Measurements from ENCODE around the gene AMZ1.

The AMZ1 gene

DNA sequence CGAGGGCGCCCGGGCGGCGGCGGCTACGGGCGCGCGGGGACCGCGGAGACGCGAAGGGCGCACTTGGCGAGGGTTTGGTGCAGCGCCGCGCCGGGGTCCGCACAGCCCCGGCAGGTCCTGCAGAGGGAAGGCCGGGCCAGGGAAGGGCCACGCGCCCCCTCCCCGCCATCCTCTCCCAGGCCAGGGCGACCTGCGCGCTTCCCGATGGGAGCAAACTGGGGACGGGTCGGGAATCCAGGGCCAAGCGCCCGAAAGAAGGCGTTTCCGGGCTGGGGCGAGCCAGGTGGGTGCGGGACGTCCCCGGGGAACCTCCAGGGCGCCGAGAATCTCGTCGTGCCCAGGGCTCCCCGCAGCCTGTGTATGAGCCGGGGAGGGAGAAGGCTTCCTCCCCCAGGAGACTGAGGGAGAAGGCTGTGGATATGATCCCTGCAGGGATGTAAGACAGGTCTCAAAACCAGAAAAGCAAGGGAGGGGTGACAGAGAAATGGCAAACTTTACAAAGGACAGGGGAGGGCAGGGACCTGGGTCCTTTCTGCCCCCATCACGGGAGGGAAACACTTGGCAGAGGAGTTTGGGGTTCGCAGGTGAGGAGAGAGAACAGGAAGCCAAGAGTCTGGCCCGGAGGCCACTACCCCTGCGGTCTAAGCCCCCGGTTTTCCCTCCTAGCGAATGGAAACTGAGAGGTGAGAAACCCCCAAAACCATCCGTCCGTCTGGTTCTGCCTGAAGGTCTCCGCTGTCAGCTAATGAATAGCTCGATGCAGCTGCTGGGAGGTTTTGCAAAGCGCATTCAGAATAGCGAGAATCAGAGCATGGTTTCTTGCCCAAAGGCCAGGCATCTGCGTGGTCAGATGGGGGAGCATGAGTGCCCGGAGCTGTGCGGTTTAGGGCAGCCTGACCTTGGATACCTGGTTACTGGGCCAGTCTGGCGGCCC lies 674 bp downstream of the AMZ1 start:
- H2AFZ ChIP-seq (ENCODE audit: low read depth, low read length): no peak overlapping the region
- H3K4me1 ChIP-seq (ENCODE audit: insufficient read depth, low read length): no peaks in the 10 kb centered on the region
- H3K27ac ChIP-seq (ENCODE audit: low read length): no peak overlapping the region
- H3K4me3 ChIP-seq (ENCODE audit: low read depth in 1 of 2, low read length in 2 of 2): no peak overlapping the region
- no peaks in the 10 kb centered on the region for H3K9me3 ChIP-seq (ENCODE audit: insufficient read depth, low read length, severe bottlenecking)
- TF ChIP-seq, protein P1, sequence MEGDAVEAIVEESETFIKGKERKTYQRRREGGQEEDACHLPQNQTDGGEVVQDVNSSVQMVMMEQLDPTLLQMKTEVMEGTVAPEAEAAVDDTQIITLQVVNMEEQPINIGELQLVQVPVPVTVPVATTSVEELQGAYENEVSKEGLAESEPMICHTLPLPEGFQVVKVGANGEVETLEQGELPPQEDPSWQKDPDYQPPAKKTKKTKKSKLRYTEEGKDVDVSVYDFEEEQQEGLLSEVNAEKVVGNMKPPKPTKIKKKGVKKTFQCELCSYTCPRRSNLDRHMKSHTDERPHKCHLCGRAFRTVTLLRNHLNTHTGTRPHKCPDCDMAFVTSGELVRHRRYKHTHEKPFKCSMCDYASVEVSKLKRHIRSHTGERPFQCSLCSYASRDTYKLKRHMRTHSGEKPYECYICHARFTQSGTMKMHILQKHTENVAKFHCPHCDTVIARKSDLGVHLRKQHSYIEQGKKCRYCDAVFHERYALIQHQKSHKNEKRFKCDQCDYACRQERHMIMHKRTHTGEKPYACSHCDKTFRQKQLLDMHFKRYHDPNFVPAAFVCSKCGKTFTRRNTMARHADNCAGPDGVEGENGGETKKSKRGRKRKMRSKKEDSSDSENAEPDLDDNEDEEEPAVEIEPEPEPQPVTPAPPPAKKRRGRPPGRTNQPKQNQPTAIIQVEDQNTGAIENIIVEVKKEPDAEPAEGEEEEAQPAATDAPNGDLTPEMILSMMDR (IDR thresholded peaks at IDR 0.05; ENCODE audit: borderline replicate concordance, extremely low read depth, low read length, poor library complexity, severe bottlenecking): no peak
- TF ChIP-seq EZH2 (IDR thresholded peaks at IDR 0.05; ENCODE audit: borderline replicate concordance, low read depth, low read length, severe bottlenecking): no peak
- H3K36me3 ChIP-seq (ENCODE audit: insufficient read depth, low read length): no peaks in the 10 kb centered on the region
- no peak overlapping the region for H3K9ac ChIP-seq (ENCODE audit: low read depth, low read length)
- DNase-seq (no peak), ATAC-seq (ENCODE audit: insufficient read depth, low read depth) (no peak)
- no peaks in the 10 kb centered on the region for H4K20me1 ChIP-seq (ENCODE audit: insufficient read depth, low read length)
- H3K79me2 ChIP-seq (ENCODE audit: insufficient read depth, low read length): no peaks in the 10 kb centered on the region
- H3K4me2 ChIP-seq (ENCODE audit: insufficient read depth, low read length): no peak overlapping the region
- no peaks in the 10 kb centered on the region for H3K27me3 ChIP-seq (ENCODE audit: insufficient read depth, low read length, poor library complexity)

DNA sequence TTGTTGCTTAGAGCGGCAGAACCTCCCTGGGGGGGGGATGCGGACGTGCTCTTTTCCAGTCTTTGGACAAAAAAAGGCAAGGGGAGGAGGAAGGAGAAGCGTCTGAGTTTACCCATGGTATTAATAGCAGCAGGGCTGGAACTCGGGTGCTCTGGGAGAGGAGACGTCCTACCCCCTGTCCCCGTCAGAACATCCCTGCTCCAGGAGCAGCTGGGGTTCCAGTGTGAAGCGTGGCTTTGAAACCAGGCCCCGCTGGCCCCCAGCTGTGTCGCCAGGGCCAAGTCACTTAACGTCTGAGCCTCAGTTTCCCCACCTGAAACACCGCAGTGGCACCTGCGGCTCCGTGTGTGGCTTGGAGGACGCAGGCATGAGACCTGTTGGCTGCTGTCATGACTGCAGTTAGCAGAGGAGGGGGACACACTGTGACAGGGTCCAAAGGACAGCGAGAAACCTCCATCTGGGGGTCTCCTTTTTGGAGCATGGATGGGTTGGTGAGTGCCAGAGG lies 1.4 kb downstream of the AMZ1 start:
- no peaks in the 10 kb centered on the region for H3K4me1 ChIP-seq (ENCODE audit: insufficient read depth, low read length)
- ATAC-seq (ENCODE audit: insufficient read depth, low read depth) (no peak), DNase-seq (no peak)
- TF ChIP-seq, protein P1 (IDR thresholded peaks at IDR 0.05; ENCODE audit: borderline replicate concordance, extremely low read depth, low read length, poor library complexity, severe bottlenecking): no peak
- no peak for TF ChIP-seq EZH2 (IDR thresholded peaks at IDR 0.05; ENCODE audit: borderline replicate concordance, low read depth, low read length, severe bottlenecking)
- no peaks in the 10 kb centered on the region for H3K36me3 ChIP-seq (ENCODE audit: insufficient read depth, low read length)
- no peaks in the 10 kb centered on the region for H4K20me1 ChIP-seq (ENCODE audit: insufficient read depth, low read length)
- no peak overlapping the region for H3K9ac ChIP-seq (ENCODE audit: low read depth, low read length)
- no peaks in the 10 kb centered on the region for H3K27me3 ChIP-seq (ENCODE audit: insufficient read depth, low read length, poor library complexity)
- no peaks in the 10 kb centered on the region for H3K9me3 ChIP-seq (ENCODE audit: insufficient read depth, low read length, severe bottlenecking)
- H3K79me2 ChIP-seq (ENCODE audit: insufficient read depth, low read length): no peaks in the 10 kb centered on the region
- no peak overlapping the region for H2AFZ ChIP-seq (ENCODE audit: low read depth, low read length)
- no peak overlapping the region for H3K27ac ChIP-seq (ENCODE audit: low read length)
- no peak overlapping the region for H3K4me3 ChIP-seq (ENCODE audit: low read depth in 1 of 2, low read length in 2 of 2)
- no peak overlapping the region for H3K4me2 ChIP-seq (ENCODE audit: insufficient read depth, low read length)

DNA sequence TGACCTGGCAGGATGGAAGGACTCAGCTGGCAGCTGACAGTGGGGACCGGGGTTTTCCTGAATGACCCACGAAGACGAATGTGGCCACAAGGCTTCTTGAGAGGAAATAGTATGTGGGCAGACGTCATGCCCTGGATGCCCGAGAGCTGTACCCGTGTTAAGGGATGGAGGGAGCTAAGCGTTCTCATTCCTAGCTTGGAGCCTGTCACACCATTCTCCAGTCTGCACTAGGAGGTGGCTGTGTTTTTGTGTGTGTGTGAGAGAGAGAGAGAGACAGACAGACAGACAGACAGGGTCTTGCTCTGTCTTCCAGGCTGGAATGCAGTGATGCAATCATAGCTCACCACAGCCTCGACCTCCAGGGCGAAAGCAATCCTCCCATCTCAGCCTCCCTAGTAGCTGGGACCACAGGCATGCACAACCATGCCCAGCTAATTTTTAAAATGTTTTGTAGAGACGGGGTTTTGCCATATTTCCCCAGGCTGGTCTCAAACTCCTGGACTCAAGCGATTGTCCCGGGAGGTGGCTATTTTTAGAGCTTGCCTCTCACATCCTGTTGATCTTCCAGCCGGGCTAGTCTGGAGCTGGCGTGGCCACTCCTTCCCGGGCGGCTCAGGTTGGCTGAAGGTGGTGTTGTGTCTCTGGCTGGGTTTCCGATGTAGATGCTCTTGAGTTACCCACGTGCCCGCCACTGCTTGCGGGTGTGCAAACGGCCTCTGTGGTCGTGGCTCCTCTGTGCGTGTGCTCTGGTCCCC lies 2.1 kb downstream of the AMZ1 start:
- Histone ChIP-seq H3K27ac (ENCODE audit: low read length) (no peak overlapping the region), H3K4me1 (ENCODE audit: insufficient read depth, low read length) (no peaks in the 10 kb centered on the region), H3K4me2 (ENCODE audit: insufficient read depth, low read length) (no peak overlapping the region), H3K79me2 (ENCODE audit: insufficient read depth, low read length) (no peaks in the 10 kb centered on the region), H4K20me1 (ENCODE audit: insufficient read depth, low read length) (no peaks in the 10 kb centered on the region), H2AFZ (ENCODE audit: low read depth, low read length) (no peak overlapping the region), H3K27me3 (ENCODE audit: insufficient read depth, low read length, poor library complexity) (no peaks in the 10 kb centered on the region), H3K9me3 (ENCODE audit: insufficient read depth, low read length, severe bottlenecking) (no peaks in the 10 kb centered on the region), H3K9ac (ENCODE audit: low read depth, low read length) (no peak overlapping the region), H3K4me3 (ENCODE audit: low read depth in 1 of 2, low read length in 2 of 2) (no peak overlapping the region), H3K36me3 (ENCODE audit: insufficient read depth, low read length) (no peaks in the 10 kb centered on the region)
- DNase-seq (no peak), ATAC-seq (ENCODE audit: insufficient read depth, low read depth) (no peak)
- no peak for TF ChIP-seq EZH2 (IDR thresholded peaks at IDR 0.05; ENCODE audit: borderline replicate concordance, low read depth, low read length, severe bottlenecking)
- TF ChIP-seq, protein P1 (IDR thresholded peaks at IDR 0.05; ENCODE audit: borderline replicate concordance, extremely low read depth, low read length, poor library complexity, severe bottlenecking): no peak
